ENCODE results near the gene SIRT5.

The SIRT5 gene

DNA sequence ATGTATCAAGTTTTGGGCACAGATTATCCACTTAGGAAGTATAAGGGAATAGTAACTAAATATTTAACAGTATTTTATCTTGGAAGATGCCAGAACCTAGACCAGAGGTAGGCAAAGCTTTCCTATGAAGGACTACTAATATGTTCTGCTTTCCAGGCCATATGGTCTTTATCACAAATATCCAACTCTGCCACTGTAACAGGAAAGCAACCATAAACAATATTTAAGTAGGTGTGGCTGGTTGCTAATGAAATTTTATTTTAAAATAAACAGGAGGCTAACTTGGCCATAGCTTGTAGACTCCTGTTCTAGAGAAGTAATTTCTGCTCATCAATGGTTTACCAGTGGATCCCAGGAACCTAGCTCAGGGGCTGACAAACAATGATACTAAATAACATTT, 80.1 kb downstream of the SIRT5 start:
- H3K27ac ChIP-seq (ENCODE audit: extremely low read depth, low read depth, low read length), result no peak overlapping the region
- no peak overlapping the region for H3K4me3 ChIP-seq (ENCODE audit: low read depth, low read length)
- peaks cover 12% of the 10 kb centered on the region; the same call in 1 of the 2 replicates for H3K4me1 ChIP-seq (ENCODE audit: control insufficient read depth, insufficient read depth, low read length)
- no peaks in the 10 kb centered on the region for H3K9me3 ChIP-seq (ENCODE audit: control insufficient read depth, insufficient read depth, low read depth, low read length)
- CTCF ChIA-PET, result interaction anchor here (2.2 kb wide), 1 partner anchor 30 kb away, joined by 11 read pairs; no protein-coding TSS in a partner anchor
- peaks cover 0 to 13% of the 10 kb centered on the region in 2 experiments; a peak in 2 of 3 replicates for H3K36me3 ChIP-seq (ENCODE audit: control insufficient read depth in 2 of 2, insufficient read depth in 1 of 2, low read length in 2 of 2)
- TF ChIP-seq ZNF398 (tag by site-specific recombination; IDR thresholded peaks at IDR 0.05) (no peak), ZFP41 (tag by site-specific recombination; IDR thresholded peaks at IDR 0.05; ENCODE audit: borderline replicate concordance) (no peak), YY1 (tag by site-specific recombination; IDR thresholded peaks at IDR 0.05) (no peak), ZNF114 (tag by site-specific recombination; IDR thresholded peaks at IDR 0.05) (no peak), TRIM28 (IDR thresholded peaks at IDR 0.05; ENCODE audit: borderline replicate concordance, low read length) (no peak), ZNF132 (tag by site-specific recombination; IDR thresholded peaks at IDR 0.05; ENCODE audit: borderline replicate concordance) (no peak), KLF9 (tag by site-specific recombination; IDR thresholded peaks at IDR 0.05; ENCODE audit: low read depth) (no peak), ZNF670 (tag by site-specific recombination; IDR thresholded peaks at IDR 0.05; ENCODE audit: low read depth) (no peak)
- POLR2A ChIA-PET, result no interaction called here

DNA sequence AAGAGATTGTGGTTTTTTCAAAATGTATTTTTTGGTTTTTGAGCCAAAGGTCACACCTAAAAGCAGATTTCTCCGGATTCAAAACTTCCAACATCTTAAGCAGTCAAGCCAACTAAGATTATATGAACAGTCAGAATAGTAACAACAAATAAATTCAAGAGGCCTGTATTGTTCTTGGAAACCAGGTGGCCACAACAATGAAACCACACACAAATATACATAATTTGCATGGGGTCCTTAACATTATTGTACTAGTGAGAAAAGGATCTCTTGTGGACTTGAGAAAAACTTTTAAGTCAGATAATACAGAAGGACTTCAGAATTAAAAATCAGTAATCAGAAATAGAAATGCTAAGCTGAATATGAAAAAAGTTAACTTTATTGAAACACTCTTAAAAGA, 81.3 kb downstream of the SIRT5 start:
- Histone ChIP-seq H3K4me1 (ENCODE audit: control insufficient read depth, insufficient read depth, low read length) (peaks cover 12% of the 10 kb centered on the region; the same call in 1 of the 2 replicates), H3K27ac (ENCODE audit: extremely low read depth, low read depth, low read length) (no peak overlapping the region), H3K4me3 (ENCODE audit: low read depth, low read length) (no peak overlapping the region), H3K36me3 (ENCODE audit: control insufficient read depth in 2 of 2, insufficient read depth in 1 of 2, low read length in 2 of 2) (peaks cover 0 to 11% of the 10 kb centered on the region in 2 experiments; a peak in 2 of 3 replicates), H3K9me3 (ENCODE audit: control insufficient read depth, insufficient read depth, low read depth, low read length) (no peaks in the 10 kb centered on the region)
- no peak for TF ChIP-seq ZNF366 (tag by site-specific recombination; conservative IDR thresholded peaks at IDR 0.05)
- TF ChIP-seq ZBTB8A (tag by site-specific recombination; IDR thresholded peaks at IDR 0.05), result no peak
- TF ChIP-seq ZNF391 (tag by site-specific recombination; IDR thresholded peaks at IDR 0.05; ENCODE audit: borderline replicate concordance, low read depth), result no peak
- TF ChIP-seq ZNF354C (tag by site-specific recombination; IDR thresholded peaks at IDR 0.05; ENCODE audit: borderline replicate concordance, low read depth), result no peak
- TF ChIP-seq ATF2 (tag by site-specific recombination; IDR thresholded peaks at IDR 0.05; ENCODE audit: low read depth), result no peak
- TF ChIP-seq ZNF324 (tag by site-specific recombination; IDR thresholded peaks at IDR 0.05), result no peak
- no peak for TF ChIP-seq ZNF624 (tag by site-specific recombination; IDR thresholded peaks at IDR 0.05)
- no peak for TF ChIP-seq ZSCAN30 (tag by site-specific recombination; IDR thresholded peaks at IDR 0.05)
- TF ChIP-seq KLF1 (tag by site-specific recombination; IDR thresholded peaks at IDR 0.05), result no peak
- TF ChIP-seq, protein P1, sequence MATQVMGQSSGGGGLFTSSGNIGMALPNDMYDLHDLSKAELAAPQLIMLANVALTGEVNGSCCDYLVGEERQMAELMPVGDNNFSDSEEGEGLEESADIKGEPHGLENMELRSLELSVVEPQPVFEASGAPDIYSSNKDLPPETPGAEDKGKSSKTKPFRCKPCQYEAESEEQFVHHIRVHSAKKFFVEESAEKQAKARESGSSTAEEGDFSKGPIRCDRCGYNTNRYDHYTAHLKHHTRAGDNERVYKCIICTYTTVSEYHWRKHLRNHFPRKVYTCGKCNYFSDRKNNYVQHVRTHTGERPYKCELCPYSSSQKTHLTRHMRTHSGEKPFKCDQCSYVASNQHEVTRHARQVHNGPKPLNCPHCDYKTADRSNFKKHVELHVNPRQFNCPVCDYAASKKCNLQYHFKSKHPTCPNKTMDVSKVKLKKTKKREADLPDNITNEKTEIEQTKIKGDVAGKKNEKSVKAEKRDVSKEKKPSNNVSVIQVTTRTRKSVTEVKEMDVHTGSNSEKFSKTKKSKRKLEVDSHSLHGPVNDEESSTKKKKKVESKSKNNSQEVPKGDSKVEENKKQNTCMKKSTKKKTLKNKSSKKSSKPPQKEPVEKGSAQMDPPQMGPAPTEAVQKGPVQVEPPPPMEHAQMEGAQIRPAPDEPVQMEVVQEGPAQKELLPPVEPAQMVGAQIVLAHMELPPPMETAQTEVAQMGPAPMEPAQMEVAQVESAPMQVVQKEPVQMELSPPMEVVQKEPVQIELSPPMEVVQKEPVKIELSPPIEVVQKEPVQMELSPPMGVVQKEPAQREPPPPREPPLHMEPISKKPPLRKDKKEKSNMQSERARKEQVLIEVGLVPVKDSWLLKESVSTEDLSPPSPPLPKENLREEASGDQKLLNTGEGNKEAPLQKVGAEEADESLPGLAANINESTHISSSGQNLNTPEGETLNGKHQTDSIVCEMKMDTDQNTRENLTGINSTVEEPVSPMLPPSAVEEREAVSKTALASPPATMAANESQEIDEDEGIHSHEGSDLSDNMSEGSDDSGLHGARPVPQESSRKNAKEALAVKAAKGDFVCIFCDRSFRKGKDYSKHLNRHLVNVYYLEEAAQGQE (tag by site-specific recombination; IDR thresholded peaks at IDR 0.05), result no peak
- TF ChIP-seq HIC1 (tag by site-specific recombination; IDR thresholded peaks at IDR 0.05), result no peak
- ChIA-PET CTCF (interaction anchor here (0.6 to 2.2 kb wide), 3 partner anchors 17 to 1044 kb away, joined by 3 to 11 read pairs (median 3); no protein-coding TSS in a partner anchor), POLR2A (no interaction called here)

Measured in HEK293 (cell line).